ENCODE measurements around the gene AGBL3.

Gene AGBL3

GRCh38 chr7:135143885-135144668, 157.8 kb downstream of the AGBL3 start:
- no peak for DNase-seq
- Mint-ChIP-seq H3K9me3 (peaks cover 5 to 6% of the 10 kb centered on the region in 2 donors), H3K27ac (peak overlapping the region; percentile 30 to 45), H3K27me3 (no peaks in the 10 kb centered on the region), H3K4me1 (peaks cover 35% of the 10 kb centered on the region), H3K4me3 (peak overlapping the region in 1 of 2 donors; percentile 16)
- ATAC-seq = no peak

- peaks cover 54% of the 10 kb centered on the region for H3K4me1 Mint-ChIP-seq
- H3K27me3 Mint-ChIP-seq = no peaks in the 10 kb centered on the region
- H3K27ac Mint-ChIP-seq = peak overlapping the region; percentile 92 to 98
- peak overlapping the region; percentile 75 to 92 for H3K4me3 Mint-ChIP-seq
- DNase-seq (peak; percentile 31 to 39), ATAC-seq (peak; percentile 24)
- no peaks in the 10 kb centered on the region for H3K9me3 Mint-ChIP-seq
These were observed 161.1 kb downstream of the AGBL3 start for GRCh38 chr7:135147341-135147898.

- H3K4me3 Mint-ChIP-seq = peak within 1 kb of the TSS; percentile 75 to 92
- peaks cover 0 to 7% of the 10 kb centered on the region in 2 donors for H3K9me3 Mint-ChIP-seq
- peak within 1 kb of the TSS; percentile 92 to 98 for H3K27ac Mint-ChIP-seq
- ATAC-seq (peak; percentile 89), DNase-seq (peak; percentile 62 to 75)
- H3K27me3 Mint-ChIP-seq = no peaks in the 10 kb centered on the region
- H3K4me1 Mint-ChIP-seq = peaks cover 54% of the 10 kb centered on the region
These were observed 161.8 kb downstream of the AGBL3 start, which contains the start of gene TMEM140 for GRCh38 chr7:135147899-135148721. TMEM140 (plus strand) TSS chr7:135148072; CDS start chr7:135164442, 16,370 bp downstream.

- Mint-ChIP-seq H3K27me3 (no peaks in the 10 kb centered on the region), H3K9me3 (peaks cover 15 to 25% of the 10 kb centered on the region in 2 donors), H3K27ac (peak overlapping the region; percentile 64 to 85), H3K4me1 (peaks cover 60% of the 10 kb centered on the region), H3K4me3 (peak overlapping the region; percentile 75 to 92)
- ATAC-seq (no peak), DNase-seq (no peak)
These were observed 163.9 kb downstream of the AGBL3 start for GRCh38 chr7:135150072-135150782.

GRCh38 chr7:135151132-135151531, 164.8 kb downstream of the AGBL3 start:
- Mint-ChIP-seq H3K4me3 (peak overlapping the region; percentile 11 to 92), H3K27ac (peak overlapping the region in 1 of 2 donors; percentile 6), H3K27me3 (no peaks in the 10 kb centered on the region), H3K9me3 (peaks cover 21 to 31% of the 10 kb centered on the region in 2 donors), H3K4me1 (peaks cover 51% of the 10 kb centered on the region)
- no peak for ATAC-seq
- no peak for DNase-seq

GRCh38 chr7:135151533-135151932, 165.2 kb downstream of the AGBL3 start:
- Mint-ChIP-seq H3K4me1 (peaks cover 47% of the 10 kb centered on the region), H3K27me3 (no peaks in the 10 kb centered on the region), H3K27ac (peak overlapping the region in 1 of 2 donors; percentile 6), H3K4me3 (peak overlapping the region; percentile 11 to 92), H3K9me3 (peaks cover 25 to 35% of the 10 kb centered on the region in 2 donors)
- DNase-seq (no peak), ATAC-seq (no peak)

- DNase-seq = no peak
- H3K9me3 Mint-ChIP-seq = peaks cover 33 to 44% of the 10 kb centered on the region in 2 donors
- peaks cover 42% of the 10 kb centered on the region for H3K4me1 Mint-ChIP-seq
- no peak for ATAC-seq
- H3K27ac Mint-ChIP-seq = peak overlapping the region in 1 of 2 donors; percentile 91
- H3K4me3 Mint-ChIP-seq = no peak overlapping the region
- H3K27me3 Mint-ChIP-seq = no peaks in the 10 kb centered on the region
These were observed 166.1 kb downstream of the AGBL3 start for GRCh38 chr7:135152442-135152841.

- no peak for ATAC-seq
- Mint-ChIP-seq H3K27ac (no peak overlapping the region), H3K4me3 (peak overlapping the region in 1 of 2 donors; percentile 35), H3K4me1 (peaks cover 61% of the 10 kb centered on the region), H3K9me3 (peaks cover 33 to 50% of the 10 kb centered on the region in 2 donors), H3K27me3 (no peaks in the 10 kb centered on the region)
- no peak for DNase-seq
These were observed 168.4 kb downstream of the AGBL3 start for GRCh38 chr7:135154734-135155133.

- peaks cover 33 to 56% of the 10 kb centered on the region in 2 donors for H3K9me3 Mint-ChIP-seq
- H3K4me3 Mint-ChIP-seq = no peak overlapping the region
- H3K4me1 Mint-ChIP-seq = peaks cover 61% of the 10 kb centered on the region
- ATAC-seq (no peak), DNase-seq (no peak)
- no peaks in the 10 kb centered on the region for H3K27me3 Mint-ChIP-seq
- no peak overlapping the region for H3K27ac Mint-ChIP-seq
These were observed 170.0 kb downstream of the AGBL3 start for GRCh38 chr7:135156290-135156689.

- no peak overlapping the region for H3K4me3 Mint-ChIP-seq
- no peaks in the 10 kb centered on the region for H3K27me3 Mint-ChIP-seq
- DNase-seq (no peak), ATAC-seq (no peak)
- H3K27ac Mint-ChIP-seq = peak overlapping the region in 1 of 2 donors; percentile 37
- H3K4me1 Mint-ChIP-seq = peaks cover 72% of the 10 kb centered on the region
- H3K9me3 Mint-ChIP-seq = peaks cover 47 to 66% of the 10 kb centered on the region in 2 donors
These were observed 171.9 kb downstream of the AGBL3 start for GRCh38 chr7:135158141-135158655.

- ATAC-seq = no peak
- peaks cover 68% of the 10 kb centered on the region for H3K4me1 Mint-ChIP-seq
- no peak for DNase-seq
- peak overlapping the region in 1 of 2 donors; percentile 92 for H3K27ac Mint-ChIP-seq
- H3K4me3 Mint-ChIP-seq = no peak overlapping the region
- H3K9me3 Mint-ChIP-seq = peaks cover 46 to 61% of the 10 kb centered on the region in 2 donors
- no peaks in the 10 kb centered on the region for H3K27me3 Mint-ChIP-seq
These were observed 172.6 kb downstream of the AGBL3 start for GRCh38 chr7:135158874-135159273.

- DNase-seq = no peak
- peaks cover 68% of the 10 kb centered on the region for H3K4me1 Mint-ChIP-seq
- peak overlapping the region; percentile 28 to 53 for H3K4me3 Mint-ChIP-seq
- H3K27me3 Mint-ChIP-seq = no peaks in the 10 kb centered on the region
- peak overlapping the region; percentile 51 to 99 for H3K27ac Mint-ChIP-seq
- H3K9me3 Mint-ChIP-seq = peaks cover 39 to 55% of the 10 kb centered on the region in 2 donors
- ATAC-seq = no peak
These were observed 173.2 kb downstream of the AGBL3 start for GRCh38 chr7:135159359-135160085.

GRCh38 chr7:135160098-135160857, 174.0 kb downstream of the AGBL3 start:
- Mint-ChIP-seq H3K4me3 (peak overlapping the region; percentile 56 to 79), H3K9me3 (peaks cover 32 to 47% of the 10 kb centered on the region in 2 donors), H3K4me1 (peaks cover 71% of the 10 kb centered on the region), H3K27ac (peak overlapping the region; percentile 97 to 99), H3K27me3 (no peaks in the 10 kb centered on the region)
- no peak for DNase-seq
- peak; percentile 48 for ATAC-seq

Data from stimulated activated naive CD8-positive, alpha-beta T cell treated with anti-CD3 and anti-CD28 coated beads, Interleukin-15, amount 100 ng/mL, for 72 hours (primary cell).